GM12878 (cell line): Measurements from ENCODE around the gene PFKP. TPM values are rescaled to one million over a fixed set of nuclear protein-coding genes. Genes with fewer than 3 reads are reported as not detected.

Experiments
- ATAC-seq: fragments of 200-7000 bp; cut with Tn5 transposase; 3 replicates; pipeline ENCODE4 v1.9.1; 2020; ENCODE audit warnings: mild to moderate bottlenecking, moderate library complexity
- BruUV-seq: library from RNA; stranded (reverse); fragments of 400-500 nt; replicated peaks from 2 replicates; lab custom pipeline; 2021; lab: Mats Ljungman, UMichigan
- CTCF ChIA-PET: fragments of 300-600 bp; sonication (Branson Sonifier 250); formaldehyde crosslinking; extraction: SDS; loops from one replicate; lab custom pipeline; 2021; ENCODE audit warnings: inconsistent platforms; lab: Yijun Ruan, JAX
- POLR2A ChIA-PET: fragments of 350-600 bp; formaldehyde crosslinking; extraction: SDS; loops from one replicate; lab custom pipeline; 2021; ENCODE audit warnings: inconsistent platforms; lab: Charles Lee
- RAD21 ChIA-PET: fragments of 300-600 bp; sonication (Branson Sonifier 250); formaldehyde crosslinking; loops from one replicate; lab custom pipeline; 2023; ENCODE audit warnings: antibody characterized with exemption; ENCODE audit not compliant: unreplicated experiment; lab: Charles Lee
- SMC1A ChIA-PET: fragments of 300-600 bp; sonication (Branson Sonifier 250); formaldehyde crosslinking; loops from one replicate; lab custom pipeline; 2023; ENCODE audit not compliant: unreplicated experiment, uncharacterized antibody; lab: Charles Lee
- DNase-seq: peaks from one replicate; pipeline ENCODE4 v3.0.0-alpha.2; 2011; ENCODE audit warnings: low read depth, low spot score
- FAIRE-seq: peaks from 3 replicates; lab custom pipeline; 2011; peaks lifted over from hg19 to GRCh38; lab: Jason Lieb, UNC
- H2AFZ ChIP-seq: 2 replicates; pipeline ENCODE4 v1.6.0; 2011; ENCODE audit warnings: low read depth, low read length, control low read depth; ENCODE audit not compliant: control insufficient read depth
- H3K27ac ChIP-seq: 2 replicates; pipeline ENCODE4 v1.5.1; 2011; ENCODE audit warnings: control low read depth; ENCODE audit not compliant: control insufficient read depth, insufficient read depth
- H3K27me3 ChIP-seq, 2 experiments: replicated peaks in 1 of 2; 2 replicates each; pipeline versions ENCODE4 v1.6.0 to v1.6.1; 2011; ENCODE audit warnings: low read length in 1 of 2; ENCODE audit not compliant: control insufficient read depth in 2 of 2, insufficient read depth in 2 of 2
- H3K36me3 ChIP-seq, 2 experiments: 2 replicates each; pipeline ENCODE4 v1.5.1; 2011; ENCODE audit warnings: low read length in 1 of 2; ENCODE audit not compliant: control insufficient read depth in 2 of 2, insufficient read depth in 2 of 2
- H3K4me1 ChIP-seq: 2 replicates; pipeline ENCODE4 v1.6.1; 2011; ENCODE audit warnings: mild to moderate bottlenecking, low read length, moderate library complexity, mixed read lengths; ENCODE audit not compliant: control insufficient read depth, insufficient read depth
- H3K4me2 ChIP-seq: 2 replicates; pipeline ENCODE4 v1.6.0; 2011; ENCODE audit warnings: control low read depth; ENCODE audit not compliant: control insufficient read depth, insufficient read depth
- H3K4me3 ChIP-seq: fragments of 200-600 bp; sonication (generic); 2 replicates; pipeline ENCODE4 v1.5.1; 2016
- H3K79me2 ChIP-seq: 2 replicates; pipeline ENCODE4 v1.6.0; 2011; ENCODE audit warnings: low read length; ENCODE audit not compliant: control insufficient read depth, insufficient read depth
- H3K9ac ChIP-seq: 2 replicates; pipeline ENCODE4 v1.8.0; 2011; ENCODE audit warnings: low read length, control low read depth, mixed read lengths; ENCODE audit not compliant: control insufficient read depth, insufficient read depth
- H3K9me3 ChIP-seq: replicated peaks from 3 replicates; pipeline ENCODE4 v1.5.1; 2011; ENCODE audit warnings: mild to moderate bottlenecking, low read length; ENCODE audit not compliant: control insufficient read depth, insufficient read depth
- H4K20me1 ChIP-seq: 2 replicates; pipeline ENCODE4 v1.6.0; 2011; ENCODE audit not compliant: control insufficient read depth, insufficient read depth
- BACH1 ChIP-seq: fragments of 450-650 bp; IDR thresholded peaks from 2 replicates; pipeline ENCODE4 v1.6.1; 2017; ENCODE audit warnings: mild to moderate bottlenecking, borderline replicate concordance
- BRCA1 ChIP-seq: IDR thresholded peaks from 2 replicates; pipeline ENCODE4 v1.6.1; 2011; ENCODE audit warnings: low read depth, low read length, improper control_type of control experiment
- CEBPB ChIP-seq, 2 experiments: fragments of 150-350 bp in 1 of 2; IDR thresholded peaks; 2 replicates each; pipeline ENCODE4 v1.6.1; 2012 to 2014; ENCODE audit warnings: low read depth in 2 of 2, low read length in 2 of 2, borderline replicate concordance in 1 of 2, inconsistent platforms in 1 of 2
- EED ChIP-seq: sonication (generic); IDR thresholded peaks from 2 replicates; pipeline ENCODE4 v1.6.1; 2016; ENCODE audit warnings: antibody characterized with exemption, low read depth
- FOS ChIP-seq: IDR thresholded peaks from 3 replicates; pipeline ENCODE4 v1.6.1; 2011; ENCODE audit warnings: borderline replicate concordance; ENCODE audit not compliant: insufficient read length; ENCODE audit errors: extremely low read depth
- HDAC2 ChIP-seq: fragments of 200-600 bp; sonication (generic); IDR thresholded peaks from 2 replicates; pipeline ENCODE4 v1.6.1; 2017
- MEF2B ChIP-seq: fragments of 450-650 bp; IDR thresholded peaks from 2 replicates; pipeline ENCODE4 v1.6.1; 2018; ENCODE audit warnings: mild to moderate bottlenecking, moderate library complexity; ENCODE audit not compliant: partially characterized antibody, poor library complexity, severe bottlenecking
- MYC ChIP-seq: IDR thresholded peaks from 2 replicates; pipeline ENCODE4 v1.6.1; 2011; ENCODE audit warnings: mild to moderate bottlenecking, low read length, moderate library complexity, inconsistent platforms; ENCODE audit not compliant: insufficient read depth, insufficient replicate concordance, insufficient read length, severe bottlenecking
- NFYB ChIP-seq: IDR thresholded peaks from 2 replicates; pipeline ENCODE4 v1.6.1; 2011; ENCODE audit warnings: low read depth, mild to moderate bottlenecking, low read length, improper control_type of control experiment, moderate library complexity; ENCODE audit not compliant: insufficient read depth
- PAX5 ChIP-seq: IDR thresholded peaks from 2 replicates; pipeline ENCODE4 v1.6.1; 2011; ENCODE audit warnings: low read depth, low read length, borderline replicate concordance
- POLR2A ChIP-seq: IDR thresholded peaks from 2 replicates; pipeline ENCODE4 v1.6.1; 2011; ENCODE audit warnings: low read depth, mild to moderate bottlenecking, low read length
- RAD51 ChIP-seq: fragments of 450-650 bp; IDR thresholded peaks from 2 replicates; pipeline ENCODE4 v1.6.1; 2016; ENCODE audit warnings: moderate library complexity, mild to moderate bottlenecking, inconsistent platforms
- SREBF1 ChIP-seq: IDR thresholded peaks from 2 replicates; pipeline ENCODE4 v1.6.1; 2012; ENCODE audit warnings: mild to moderate bottlenecking, low read length
- SRF ChIP-seq, 2 experiments: IDR thresholded peaks; 2 replicates each; pipeline ENCODE4 v1.6.1; 2011; ENCODE audit warnings: low read depth in 2 of 2, low read length in 2 of 2, mild to moderate bottlenecking in 1 of 2, moderate library complexity in 1 of 2
- STAT3 ChIP-seq: IDR thresholded peaks from 2 replicates; pipeline ENCODE4 v1.6.1; 2011; ENCODE audit warnings: low read depth, low read length, improper control_type of control experiment
- ZBTB40 ChIP-seq: fragments of 450-650 bp; IDR thresholded peaks from 2 replicates; pipeline ENCODE4 v1.6.1; 2016; ENCODE audit warnings: mild to moderate bottlenecking, moderate library complexity, borderline replicate concordance
- ZNF622 ChIP-seq: fragments of 450-650 bp; IDR thresholded peaks from 2 replicates; pipeline ENCODE4 v1.6.1; 2017; ENCODE audit warnings: mild to moderate bottlenecking, inconsistent platforms
- WGBS: methylation state at CpG from one replicate; pipeline ENCODE4 v1.1.6; 2016; ENCODE audit warnings: low lambda C conversion rate; ENCODE audit not compliant: insufficient replicate concordance, insufficient coverage; ENCODE audit errors: missing lambda C conversion rate; 5-methylcytosine and 5-hydroxymethylcytosine counted together
- in situ Hi-C: fragments of 300-500 bp; cut with MboI; formaldehyde crosslinking; loops from 9 replicates; pipeline ENCODE4 v1.14.3; 2018; ENCODE audit warnings: mixed read lengths
- intact Hi-C: fragments of 100-400 bp; cut with micrococcal nuclease; formaldehyde crosslinking; loops from one replicate; pipeline ENCODE4 v1.14.2; 2022; ENCODE audit not compliant: unreplicated experiment
- polyA plus RNA-seq, 11 experiments: library from polyadenylated mRNA; depleted of rRNA in 4 of 11; unstranded in 6 of 11; stranded (reverse) in 5 of 11; fragments of >200 nt; fragmentation: Nextera tagmentation in 4 of 11; fragmentation: Illumina TruSeq in 1 of 11; extraction: Ambion mirVana in 4 of 11; extraction: Trizol in 1 of 11; gene quantifications; 1 replicate in 1 of 11; 2 replicates in 10 of 11; pipeline versions ENCODE4 v1.2.1 to v1.2.3, GENCODE V29; 2011 to 2016; ENCODE audit warnings: inconsistent platforms in 2 of 11, missing spikeins in 2 of 11, low read depth in 1 of 11
- total RNA-seq, 4 experiments: library from RNA; depleted of rRNA in 3 of 4; stranded (reverse); fragments of >200 nt in 3 of 4; fragmentation: Illumina TruSeq in 1 of 4; extraction: Trizol in 1 of 4; gene quantifications; 2 replicates each; pipeline versions ENCODE4 v1.2.1 to v1.2.3, GENCODE V29; 2013 to 2021

PFKP gene
- total and polyA plus RNA-seq, 10 of the 15 experiments (the other 5 are each of a cell fraction or from before 2014, with no cell fraction given) = 27.0 to 145 (median 95.7) TPM

- no peak for TF ChIP-seq ZBTB40
Observed at GRCh38 chr10:3122486-3123205, 55.3 kb downstream of the PFKP start (continued).

- DNase-seq = no peak
- H3K36me3 ChIP-seq = peaks cover 27 to 28% of the 10 kb centered on the region in 2 experiments
- H3K4me3 ChIP-seq = no peak overlapping the region
- 88% methylated on average over 31 of the region's 32 CpGs for WGBS
- intact Hi-C loops = no loop called here
- H3K79me2 ChIP-seq = no peaks in the 10 kb centered on the region
- no peak for FAIRE-seq
- H3K4me2 ChIP-seq = no peak overlapping the region
- RAD21 ChIA-PET = no interaction called here
- TF ChIP-seq BRCA1 (no peak), STAT3 (no peak), MEF2B (no peak), ZNF622 (no peak), FOS (no peak), PAX5 (no peak), SREBF1 (no peak), EED (no peak), HDAC2 (no peak), POLR2A (no peak; the same call in 1 of the 2 replicates), MYC (no peak), BACH1 (no peak), SRF (IDR thresholded peaks at IDR 0.05; ENCODE audit: low read depth in 2 of 2, low read length in 2 of 2) (no peak), NFYB (no peak), CEBPB (IDR thresholded peaks at IDR 0.05; ENCODE audit: borderline replicate concordance in 1 of 2, low read depth in 2 of 2, low read length in 2 of 2) (no peak), RAD51 (no peak)
- TF ChIP-seq, all 136 proteins: peak for 0
- H4K20me1 ChIP-seq = no peaks in the 10 kb centered on the region
- in situ Hi-C loops = no loop called here
- H2AFZ ChIP-seq = no peak overlapping the region
- no peak; the same call in 2 of the 3 replicates for ATAC-seq
- H3K27me3 ChIP-seq = no peaks in the 10 kb centered on the region
- ChIA-PET POLR2A (no interaction called here), CTCF (no interaction called here), SMC1A (no interaction called here)
- no peaks in the 10 kb centered on the region for H3K4me1 ChIP-seq
- H3K9ac ChIP-seq = no peak overlapping the region
- no peak overlapping the region for H3K27ac ChIP-seq
- H3K9me3 ChIP-seq = no peaks in the 10 kb centered on the region
- no TSS peak for BruUV-seq
Observed at GRCh38 chr10:3123571-3124411, 56.4 kb downstream of the PFKP start.
